Suprapubic skin (tissue), 4 donors: Measurements from ENCODE around the gene QSOX1.

Source experiments
- EP300 ChIP-seq: sonication (generic); formaldehyde crosslinking; IDR thresholded peaks from one replicate; pipeline ENCODE4 v1.6.1; 2017; ENCODE audit warnings: antibody characterized with exemption
- POLR2A ChIP-seq, 2 donors: fragments of 450-650 bp; IDR thresholded peaks; one replicate each; pipeline ENCODE4 v1.6.1; 2017; ENCODE audit warnings: antibody characterized with exemption in 2 of 2, mild to moderate bottlenecking in 2 of 2, moderate library complexity in 2 of 2
- POLR2AphosphoS5 ChIP-seq, 3 donors: sonication (generic); formaldehyde crosslinking; IDR thresholded peaks; one replicate each; pipeline ENCODE4 v1.6.1; 2017; ENCODE audit warnings: antibody characterized with exemption in 3 of 3
- TF ChIP-seq, protein P1 (sequence below), 2 donors: fragments of 200-600 bp in 1 of 2; fragments of 450-650 bp in 1 of 2; sonication (generic) in 1 of 2; IDR thresholded peaks; one replicate each; pipeline ENCODE4 v1.5.1; 2016 to 2019; ENCODE audit warnings: antibody characterized with exemption in 2 of 2, mild to moderate bottlenecking in 1 of 2, moderate library complexity in 1 of 2

DNA sequence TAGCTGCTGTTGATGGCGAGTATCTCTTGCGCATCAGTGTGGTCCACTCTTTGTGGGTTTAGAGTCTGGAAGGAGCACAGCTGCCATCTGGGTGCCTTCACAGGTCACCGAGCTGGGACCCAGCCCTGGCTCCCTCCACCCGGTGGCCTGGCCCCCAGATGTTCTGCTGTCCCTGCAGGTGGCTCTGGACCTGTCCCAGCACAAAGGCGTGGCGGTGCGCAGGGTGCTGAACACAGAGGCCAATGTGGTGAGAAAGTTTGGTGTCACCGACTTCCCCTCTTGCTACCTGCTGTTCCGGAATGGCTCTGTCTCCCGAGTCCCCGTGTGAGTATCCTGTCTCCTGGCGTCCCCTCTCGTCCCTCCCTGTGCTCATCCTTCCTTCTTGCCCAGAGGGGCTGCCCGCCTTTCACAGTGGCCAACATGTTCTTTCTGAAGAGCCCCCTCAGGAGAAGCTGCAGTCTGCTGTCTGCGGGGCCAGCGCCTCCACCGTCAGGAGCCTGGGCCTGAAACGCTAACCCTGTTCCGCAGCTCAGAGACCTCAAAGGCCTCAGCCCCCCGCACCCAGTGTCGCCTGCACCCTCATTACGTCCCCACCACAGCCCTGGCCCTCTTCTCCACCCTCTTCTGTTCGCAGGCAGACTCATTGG, 27.4 kb downstream of the QSOX1 start:
- TF ChIP-seq, protein P1, sequence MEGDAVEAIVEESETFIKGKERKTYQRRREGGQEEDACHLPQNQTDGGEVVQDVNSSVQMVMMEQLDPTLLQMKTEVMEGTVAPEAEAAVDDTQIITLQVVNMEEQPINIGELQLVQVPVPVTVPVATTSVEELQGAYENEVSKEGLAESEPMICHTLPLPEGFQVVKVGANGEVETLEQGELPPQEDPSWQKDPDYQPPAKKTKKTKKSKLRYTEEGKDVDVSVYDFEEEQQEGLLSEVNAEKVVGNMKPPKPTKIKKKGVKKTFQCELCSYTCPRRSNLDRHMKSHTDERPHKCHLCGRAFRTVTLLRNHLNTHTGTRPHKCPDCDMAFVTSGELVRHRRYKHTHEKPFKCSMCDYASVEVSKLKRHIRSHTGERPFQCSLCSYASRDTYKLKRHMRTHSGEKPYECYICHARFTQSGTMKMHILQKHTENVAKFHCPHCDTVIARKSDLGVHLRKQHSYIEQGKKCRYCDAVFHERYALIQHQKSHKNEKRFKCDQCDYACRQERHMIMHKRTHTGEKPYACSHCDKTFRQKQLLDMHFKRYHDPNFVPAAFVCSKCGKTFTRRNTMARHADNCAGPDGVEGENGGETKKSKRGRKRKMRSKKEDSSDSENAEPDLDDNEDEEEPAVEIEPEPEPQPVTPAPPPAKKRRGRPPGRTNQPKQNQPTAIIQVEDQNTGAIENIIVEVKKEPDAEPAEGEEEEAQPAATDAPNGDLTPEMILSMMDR (IDR thresholded peaks at IDR 0.05), result no peak
- TF ChIP-seq POLR2AphosphoS5 (IDR thresholded peaks at IDR 0.05) (no peak), EP300 (no peak), POLR2A (IDR thresholded peaks at IDR 0.05) (no peak)
